H1 (cell line): ENCODE measurements around the gene MYO5A. TPM values are rescaled to one million over a fixed set of nuclear protein-coding genes. Genes with fewer than 3 reads are reported as not detected.

Experiments used
- CTCF ChIA-PET: fragments of 300-600 bp; sonication (Branson Sonifier 250); formaldehyde crosslinking; loops from one replicate; lab custom pipeline; 2021; ENCODE audit not compliant: partially characterized antibody; lab: Charles Lee
- POLR2A ChIA-PET: fragments of 300-600 bp; sonication (Branson Sonifier 250); formaldehyde crosslinking; loops from one replicate; lab custom pipeline; 2021; ENCODE audit warnings: inconsistent platforms; ENCODE audit not compliant: partially characterized antibody; lab: Charles Lee
- DNase-seq, 2 experiments: peaks; one replicate each; pipeline versions ENCODE4 v3.0.0 to v3.0.0-alpha.2; 2010 to 2022; ENCODE audit warnings: low spot score in 2 of 2, low read depth in 1 of 2, mixed read lengths in 1 of 2
- FAIRE-seq: peaks from 2 replicates; lab custom pipeline; 2011; peaks lifted over from hg19 to GRCh38; lab: Jason Lieb, UNC
- H2AFZ ChIP-seq: 2 replicates; pipeline ENCODE4 v1.8.1; 2012; ENCODE audit warnings: low read length, inconsistent platforms
- H2AK5ac ChIP-seq: 2 replicates; pipeline ENCODE4 v1.6.1; 2013; ENCODE audit warnings: low read depth, low read length
- H2BK120ac ChIP-seq: replicated peaks from 2 replicates; pipeline ENCODE3; 2013; ENCODE audit warnings: low read depth, low read length, inconsistent platforms
- H2BK12ac ChIP-seq: 2 replicates; pipeline ENCODE4 v1.6.1; 2013; ENCODE audit warnings: low read depth, low read length
- H2BK15ac ChIP-seq: 2 replicates; pipeline ENCODE4 v1.6.1; 2013; ENCODE audit warnings: low read length
- H2BK20ac ChIP-seq: 2 replicates; pipeline ENCODE4 v1.6.1; 2013; ENCODE audit warnings: low read length
- H2BK5ac ChIP-seq: 2 replicates; pipeline ENCODE4 v1.6.1; 2013; ENCODE audit warnings: low read depth, low read length
- H3K14ac ChIP-seq: 2 replicates; pipeline ENCODE4 v1.6.1; 2013; ENCODE audit warnings: inconsistent platforms; ENCODE audit not compliant: insufficient read length
- H3K18ac ChIP-seq: 2 replicates; pipeline ENCODE4 v1.6.1; 2013; ENCODE audit warnings: low read length; ENCODE audit errors: extremely low read depth
- H3K23ac ChIP-seq: 2 replicates; pipeline ENCODE4 v1.6.1; 2013; ENCODE audit warnings: inconsistent platforms; ENCODE audit not compliant: insufficient read length
- H3K23me2 ChIP-seq: 2 replicates; pipeline ENCODE4 v1.6.1; 2013; ENCODE audit warnings: low read depth, low read length
- H3K27ac ChIP-seq: 2 replicates; pipeline ENCODE4 v1.6.1; 2011; ENCODE audit warnings: low read depth, low read length, inconsistent platforms
- H3K27me3 ChIP-seq, 4 experiments: replicated peaks in 1 of 4; 1 replicate in 1 of 4; 2 replicates in 3 of 4; pipeline versions ENCODE4 v1.6.1 to v1.8.1; 2011 to 2013; ENCODE audit warnings: low read length in 3 of 4, mild to moderate bottlenecking in 3 of 4, inconsistent platforms in 2 of 4, mixed read lengths in 2 of 4, moderate library complexity in 1 of 4; ENCODE audit not compliant: control insufficient read depth in 3 of 4, insufficient read depth in 3 of 4; ENCODE audit errors: extremely low read depth in 1 of 4
- H3K36me3 ChIP-seq, 4 experiments: 2 replicates each; pipeline versions ENCODE4 v1.6.1 to v1.8.1; 2011 to 2013; ENCODE audit warnings: mild to moderate bottlenecking in 4 of 4, low read length in 3 of 4, moderate library complexity in 2 of 4, control low read depth in 1 of 4, inconsistent platforms in 1 of 4; ENCODE audit not compliant: insufficient read depth in 4 of 4, control insufficient read depth in 2 of 4
- H3K4ac ChIP-seq: replicated peaks from 2 replicates; pipeline ENCODE3; 2013; ENCODE audit warnings: low read length, low read depth, mixed read lengths, inconsistent platforms; ENCODE audit not compliant: insufficient read length
- H3K4me1 ChIP-seq, 4 experiments: replicated peaks in 1 of 4; 1 replicate in 1 of 4; 2 replicates in 3 of 4; pipeline versions ENCODE4 v1.6.1 to v1.8.1; 2011 to 2013; ENCODE audit warnings: low read length in 3 of 4, inconsistent platforms in 2 of 4, mixed read lengths in 1 of 4; ENCODE audit not compliant: insufficient read depth in 4 of 4, control insufficient read depth in 3 of 4
- H3K4me2 ChIP-seq, 2 experiments: 2 replicates each; pipeline versions ENCODE4 v1.6.1 to v1.8.1; 2011 to 2013; ENCODE audit warnings: low read depth in 2 of 2, low read length in 2 of 2, control low read depth in 1 of 2, inconsistent platforms in 1 of 2, mild to moderate bottlenecking in 1 of 2; ENCODE audit not compliant: insufficient read depth in 1 of 2
- H3K4me3 ChIP-seq, 4 experiments: fragments of 200-600, 300-600 bp in 1 of 4; sonication (generic), shearing (Covaris generic), sonication (Bioruptor Twin) in 1 of 4; 2 replicates each; pipeline versions ENCODE4 v1.5.1 to v1.8.1; 2011 to 2016; ENCODE audit warnings: low read length in 4 of 4, low read depth in 3 of 4, control low read depth in 2 of 4, inconsistent platforms in 2 of 4, mild to moderate bottlenecking in 2 of 4, mixed read lengths in 1 of 4, moderate library complexity in 1 of 4; ENCODE audit not compliant: insufficient read depth in 2 of 4; ENCODE audit errors: extremely low read depth in 1 of 4
- H3K56ac ChIP-seq: replicated peaks from 2 replicates; pipeline ENCODE3; 2013; ENCODE audit warnings: low read depth, mild to moderate bottlenecking, mixed read lengths, low read length, inconsistent platforms; ENCODE audit not compliant: insufficient read length
- H3K79me1 ChIP-seq: 2 replicates; pipeline ENCODE4 v1.6.1; 2013; ENCODE audit warnings: low read depth, low read length, control low read depth
- H3K79me2 ChIP-seq, 2 experiments: 2 replicates each; pipeline versions ENCODE4 v1.6.1 to v1.8.1; 2012 to 2013; ENCODE audit warnings: low read length in 2 of 2, mild to moderate bottlenecking in 2 of 2, inconsistent platforms in 1 of 2; ENCODE audit not compliant: insufficient read depth in 2 of 2, control insufficient read depth in 1 of 2
- H3K9ac ChIP-seq, 4 experiments: replicated peaks in 1 of 4; 1 replicate in 1 of 4; 2 replicates in 3 of 4; pipeline versions ENCODE4 v1.6.1 to v1.8.1; 2011 to 2013; ENCODE audit warnings: low read depth in 3 of 4, low read length in 3 of 4, control low read depth in 2 of 4, mild to moderate bottlenecking in 2 of 4, moderate library complexity in 2 of 4, inconsistent platforms in 1 of 4; ENCODE audit errors: extremely low read depth in 1 of 4
- H3K9me3 ChIP-seq, 2 experiments: 2 replicates each; pipeline versions ENCODE4 v1.6.1 to v1.8.1; 2012 to 2013; ENCODE audit warnings: mild to moderate bottlenecking in 2 of 2, moderate library complexity in 2 of 2, control low read depth in 1 of 2, inconsistent platforms in 1 of 2, low read depth in 1 of 2, low read length in 1 of 2, mixed read lengths in 1 of 2; ENCODE audit not compliant: insufficient read depth in 2 of 2
- H4K20me1 ChIP-seq, 2 experiments: replicated peaks in 1 of 2; 2 replicates each; pipeline versions ENCODE3 to v1.8.1; 2011 to 2013; ENCODE audit warnings: inconsistent platforms in 2 of 2, low read length in 2 of 2, mild to moderate bottlenecking in 1 of 2; ENCODE audit not compliant: insufficient read depth in 2 of 2, control insufficient read depth in 1 of 2
- H4K5ac ChIP-seq: 2 replicates; pipeline ENCODE4 v1.6.1; 2013; ENCODE audit warnings: low read length, low read depth, mixed read lengths, inconsistent platforms; ENCODE audit not compliant: insufficient read length
- H4K8ac ChIP-seq: 2 replicates; pipeline ENCODE4 v1.8.0; 2013; ENCODE audit warnings: mild to moderate bottlenecking, moderate library complexity, low read length, inconsistent platforms; ENCODE audit not compliant: insufficient read depth; ENCODE audit errors: extremely low read depth
- H4K91ac ChIP-seq: replicated peaks from 2 replicates; pipeline ENCODE3; 2013; ENCODE audit warnings: low read length, mixed read lengths, inconsistent platforms; ENCODE audit not compliant: insufficient read length
- ATF2 ChIP-seq: IDR thresholded peaks from 2 replicates; pipeline ENCODE4 v1.6.1; 2012; ENCODE audit warnings: low read length, inconsistent platforms
- CREB1 ChIP-seq: IDR thresholded peaks from 2 replicates; pipeline ENCODE4 v1.6.1; 2012; ENCODE audit warnings: inconsistent platforms
- EZH2 ChIP-seq: fragments of 200-600 bp; sonication (generic); IDR thresholded peaks from 2 replicates; pipeline ENCODE4 v1.7.1; 2012; ENCODE audit warnings: low read depth, mild to moderate bottlenecking, moderate library complexity, low read length, inconsistent platforms; ENCODE audit not compliant: severe bottlenecking
- KDM1A ChIP-seq: fragments of 200-600, 300-600 bp; sonication (generic); IDR thresholded peaks from 2 replicates; pipeline ENCODE4 v1.7.1; 2016; ENCODE audit warnings: mild to moderate bottlenecking, low read length, borderline replicate concordance
- KDM4A ChIP-seq: IDR thresholded peaks from one replicate; pipeline ENCODE4 v1.7.1; 2012; ENCODE audit warnings: low read depth, mild to moderate bottlenecking, moderate library complexity, low read length, inconsistent platforms; ENCODE audit not compliant: severe bottlenecking
- POU5F1 ChIP-seq: IDR thresholded peaks from 2 replicates; pipeline ENCODE4 v1.6.1; 2011; ENCODE audit warnings: low read depth, mild to moderate bottlenecking, low read length, moderate library complexity
- RAD21 ChIP-seq, 2 experiments: IDR thresholded peaks in 1 of 2; conservative IDR thresholded peaks in 1 of 2; 2 replicates each; pipeline ENCODE4 v1.6.1; 2011; ENCODE audit warnings: low read depth in 2 of 2, low read length in 2 of 2, improper control_type of control experiment in 1 of 2, inconsistent platforms in 1 of 2, mild to moderate bottlenecking in 1 of 2, moderate library complexity in 1 of 2
- SP1 ChIP-seq: IDR thresholded peaks from 2 replicates; pipeline ENCODE4 v1.6.1; 2011; ENCODE audit warnings: low read depth, low read length
- WGBS, 2 experiments: shearing (Covaris generic) in 1 of 2; methylation state at CpG; one replicate each; pipeline versions ENCODE4 v1.1.6 to v1.1.7; 2013 to 2015; ENCODE audit warnings: low lambda C conversion rate in 2 of 2, mixed read lengths in 2 of 2, inconsistent platforms in 1 of 2, low coverage in 1 of 2, missing lambda C conversion rate in 1 of 2; ENCODE audit not compliant: insufficient replicate concordance in 2 of 2, insufficient coverage in 1 of 2, insufficient read length in 1 of 2; ENCODE audit errors: extremely low coverage in 1 of 2, missing lambda C conversion rate in 1 of 2; 5-methylcytosine and 5-hydroxymethylcytosine counted together
- polyA plus RNA-seq, 7 experiments: library from polyadenylated mRNA; depleted of rRNA in 3 of 7; stranded (reverse) in 5 of 7; unstranded in 2 of 7; fragments of >200 nt in 5 of 7; fragments of 200-250 nt in 2 of 7; gene quantifications; 1 replicate in 5 of 7; 2 replicates in 1 of 7; 4 replicates in 1 of 7; pipeline versions ENCODE4 v1.2.1 to v1.2.3, GENCODE V29; 2011 to 2013; ENCODE audit warnings: missing spikeins in 2 of 7, mixed read lengths in 2 of 7
- total RNA-seq: library from RNA; stranded (reverse); fragmentation: NEBNext Ultra II Directional; extraction: Animal tissue kit (Norgen Biotek cat#: 25700); gene quantifications from 2 replicates; pipeline ENCODE4 v1.2.1, GENCODE V29; 2021

The MYO5A gene
- total and polyA plus RNA-seq, 2 of the 8 experiments (the other 6 are each of a cell fraction or from before 2014, with no cell fraction given) = 11.4 to 24.7 TPM

- H3K36me3 ChIP-seq = no peaks in the 10 kb centered on the region
- no peak overlapping the region for H3K4me2 ChIP-seq
- FAIRE-seq (no peak), DNase-seq (no peak)
- peaks cover 0 to 2% of the 10 kb centered on the region in 2 experiments for H4K20me1 ChIP-seq
- H2BK5ac ChIP-seq = no peak overlapping the region
- no peak overlapping the region for H3K9ac ChIP-seq
- no peak overlapping the region for H3K4me3 ChIP-seq
- H2AK5ac ChIP-seq = no peak overlapping the region
- H3K23me2 ChIP-seq = peaks cover 4% of the 10 kb centered on the region; the same call in 1 of the 2 replicates
- peaks cover 0 to 4% (median 3%) of the 10 kb centered on the region in 4 experiments; a peak in 4 of 7 replicates for H3K4me1 ChIP-seq
- 88% methylated on average over 4 of the region's 4 CpGs; no CpG with 5 or more reads in 1 of the 2 experiments for WGBS, 2 experiments
- no peaks in the 10 kb centered on the region; the same call in 1 of the 2 replicates for H3K79me1 ChIP-seq
- no peaks in the 10 kb centered on the region for H3K9me3 ChIP-seq
- H3K14ac ChIP-seq = no peak overlapping the region
- H2BK12ac ChIP-seq = no peak overlapping the region
- H2BK20ac ChIP-seq = no peak overlapping the region
- POLR2A ChIA-PET = interaction anchor here (1.0 kb wide), 1 partner anchor 214 kb away, joined by 3 read pairs; no protein-coding TSS in a partner anchor
- H4K91ac ChIP-seq = no peak overlapping the region
- CTCF ChIA-PET = interaction anchor here (0.6 to 1.9 kb wide), 4 partner anchors 10 to 266 kb away, joined by 3 to 6 read pairs (median 4); no protein-coding TSS in a partner anchor
- no peak overlapping the region for H3K18ac ChIP-seq
- H3K23ac ChIP-seq = no peak overlapping the region
- no peak overlapping the region for H3K27ac ChIP-seq
- no peak overlapping the region for H3K56ac ChIP-seq
- peaks cover 0 to 7% (median 4%) of the 10 kb centered on the region in 4 experiments; a peak in 4 of 7 replicates for H3K27me3 ChIP-seq
- no peak overlapping the region for H2BK120ac ChIP-seq
- peaks cover 4 to 52% of the 10 kb centered on the region in 2 experiments; a peak in 3 of 4 replicates for H3K79me2 ChIP-seq
- H3K4ac ChIP-seq = no peak overlapping the region
- no peak overlapping the region for H4K5ac ChIP-seq
- no peak overlapping the region for H2AFZ ChIP-seq
- H2BK15ac ChIP-seq = no peak overlapping the region
- H4K8ac ChIP-seq = no peak overlapping the region
- TF ChIP-seq SP1 (no peak), ATF2 (no peak), KDM1A (no peak), KDM4A (no peak), POU5F1 (no peak), CREB1 (no peak), EZH2 (no peak), RAD21 (IDR thresholded peaks at IDR 0.05 in 1 of 2, conservative IDR thresholded peaks at IDR 0.05 in 1 of 2; ENCODE audit: low read depth in 2 of 2, low read length in 2 of 2) (no peak)
Measured at GRCh38 chr15:52524223-52525136, 4.2 kb downstream of the MYO5A start.
